ENCODE measurements around the gene FBXO21.

DNA sequence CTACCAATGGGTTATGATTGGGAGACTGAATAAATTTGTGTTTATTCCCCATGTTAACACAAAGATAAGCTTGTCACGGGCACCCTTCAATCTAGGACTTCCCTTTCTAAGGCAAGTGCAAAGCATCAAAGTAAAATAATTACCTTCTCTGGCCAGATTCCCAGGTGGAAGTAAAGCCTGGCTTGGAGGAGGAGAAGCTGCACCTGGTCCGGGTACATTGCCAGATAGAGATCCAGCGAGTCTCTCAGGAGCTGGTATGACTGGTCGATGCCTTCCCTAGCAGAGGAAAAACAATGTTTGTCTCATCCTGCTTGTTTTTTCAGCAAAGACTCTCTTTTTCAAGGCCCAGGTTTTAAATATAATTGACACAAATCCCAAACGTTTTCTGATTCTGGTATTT is 24.9 kb downstream of the FBXO21 start:
- TF ChIP-seq, protein P1, sequence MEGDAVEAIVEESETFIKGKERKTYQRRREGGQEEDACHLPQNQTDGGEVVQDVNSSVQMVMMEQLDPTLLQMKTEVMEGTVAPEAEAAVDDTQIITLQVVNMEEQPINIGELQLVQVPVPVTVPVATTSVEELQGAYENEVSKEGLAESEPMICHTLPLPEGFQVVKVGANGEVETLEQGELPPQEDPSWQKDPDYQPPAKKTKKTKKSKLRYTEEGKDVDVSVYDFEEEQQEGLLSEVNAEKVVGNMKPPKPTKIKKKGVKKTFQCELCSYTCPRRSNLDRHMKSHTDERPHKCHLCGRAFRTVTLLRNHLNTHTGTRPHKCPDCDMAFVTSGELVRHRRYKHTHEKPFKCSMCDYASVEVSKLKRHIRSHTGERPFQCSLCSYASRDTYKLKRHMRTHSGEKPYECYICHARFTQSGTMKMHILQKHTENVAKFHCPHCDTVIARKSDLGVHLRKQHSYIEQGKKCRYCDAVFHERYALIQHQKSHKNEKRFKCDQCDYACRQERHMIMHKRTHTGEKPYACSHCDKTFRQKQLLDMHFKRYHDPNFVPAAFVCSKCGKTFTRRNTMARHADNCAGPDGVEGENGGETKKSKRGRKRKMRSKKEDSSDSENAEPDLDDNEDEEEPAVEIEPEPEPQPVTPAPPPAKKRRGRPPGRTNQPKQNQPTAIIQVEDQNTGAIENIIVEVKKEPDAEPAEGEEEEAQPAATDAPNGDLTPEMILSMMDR (IDR thresholded peaks at IDR 0.05), result no peak
- TF ChIP-seq, protein P2, sequence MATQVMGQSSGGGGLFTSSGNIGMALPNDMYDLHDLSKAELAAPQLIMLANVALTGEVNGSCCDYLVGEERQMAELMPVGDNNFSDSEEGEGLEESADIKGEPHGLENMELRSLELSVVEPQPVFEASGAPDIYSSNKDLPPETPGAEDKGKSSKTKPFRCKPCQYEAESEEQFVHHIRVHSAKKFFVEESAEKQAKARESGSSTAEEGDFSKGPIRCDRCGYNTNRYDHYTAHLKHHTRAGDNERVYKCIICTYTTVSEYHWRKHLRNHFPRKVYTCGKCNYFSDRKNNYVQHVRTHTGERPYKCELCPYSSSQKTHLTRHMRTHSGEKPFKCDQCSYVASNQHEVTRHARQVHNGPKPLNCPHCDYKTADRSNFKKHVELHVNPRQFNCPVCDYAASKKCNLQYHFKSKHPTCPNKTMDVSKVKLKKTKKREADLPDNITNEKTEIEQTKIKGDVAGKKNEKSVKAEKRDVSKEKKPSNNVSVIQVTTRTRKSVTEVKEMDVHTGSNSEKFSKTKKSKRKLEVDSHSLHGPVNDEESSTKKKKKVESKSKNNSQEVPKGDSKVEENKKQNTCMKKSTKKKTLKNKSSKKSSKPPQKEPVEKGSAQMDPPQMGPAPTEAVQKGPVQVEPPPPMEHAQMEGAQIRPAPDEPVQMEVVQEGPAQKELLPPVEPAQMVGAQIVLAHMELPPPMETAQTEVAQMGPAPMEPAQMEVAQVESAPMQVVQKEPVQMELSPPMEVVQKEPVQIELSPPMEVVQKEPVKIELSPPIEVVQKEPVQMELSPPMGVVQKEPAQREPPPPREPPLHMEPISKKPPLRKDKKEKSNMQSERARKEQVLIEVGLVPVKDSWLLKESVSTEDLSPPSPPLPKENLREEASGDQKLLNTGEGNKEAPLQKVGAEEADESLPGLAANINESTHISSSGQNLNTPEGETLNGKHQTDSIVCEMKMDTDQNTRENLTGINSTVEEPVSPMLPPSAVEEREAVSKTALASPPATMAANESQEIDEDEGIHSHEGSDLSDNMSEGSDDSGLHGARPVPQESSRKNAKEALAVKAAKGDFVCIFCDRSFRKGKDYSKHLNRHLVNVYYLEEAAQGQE (IDR thresholded peaks at IDR 0.05; ENCODE audit: insufficient read depth in 1 of 2, low read depth in 2 of 2, low read length in 1 of 2), result no peak
- TF ChIP-seq TCF7L2 (IDR thresholded peaks at IDR 0.05; ENCODE audit: low read depth, low read length), result no peak
- no peak for TF ChIP-seq POLR2AphosphoS5 (IDR thresholded peaks at IDR 0.05; ENCODE audit: low read depth, low read length)
- no peak for TF ChIP-seq SIN3A (IDR thresholded peaks at IDR 0.05; ENCODE audit: borderline replicate concordance, insufficient read depth, low read depth, low read length)
